DMS53 treated with DMSO at 0.1 percent for 48 hours (cell line): ENCODE data around the gene SNX32.
A peak's percentile ranks its signal among the peaks of the same experiment; 100 is the strongest.

Source experiments
- DNase-seq: peaks from one replicate; lab custom pipeline; 2025; ENCODE audit not compliant: unreplicated experiment; lab: John Stamatoyannopoulos, UW

Gene SNX32

DNA sequence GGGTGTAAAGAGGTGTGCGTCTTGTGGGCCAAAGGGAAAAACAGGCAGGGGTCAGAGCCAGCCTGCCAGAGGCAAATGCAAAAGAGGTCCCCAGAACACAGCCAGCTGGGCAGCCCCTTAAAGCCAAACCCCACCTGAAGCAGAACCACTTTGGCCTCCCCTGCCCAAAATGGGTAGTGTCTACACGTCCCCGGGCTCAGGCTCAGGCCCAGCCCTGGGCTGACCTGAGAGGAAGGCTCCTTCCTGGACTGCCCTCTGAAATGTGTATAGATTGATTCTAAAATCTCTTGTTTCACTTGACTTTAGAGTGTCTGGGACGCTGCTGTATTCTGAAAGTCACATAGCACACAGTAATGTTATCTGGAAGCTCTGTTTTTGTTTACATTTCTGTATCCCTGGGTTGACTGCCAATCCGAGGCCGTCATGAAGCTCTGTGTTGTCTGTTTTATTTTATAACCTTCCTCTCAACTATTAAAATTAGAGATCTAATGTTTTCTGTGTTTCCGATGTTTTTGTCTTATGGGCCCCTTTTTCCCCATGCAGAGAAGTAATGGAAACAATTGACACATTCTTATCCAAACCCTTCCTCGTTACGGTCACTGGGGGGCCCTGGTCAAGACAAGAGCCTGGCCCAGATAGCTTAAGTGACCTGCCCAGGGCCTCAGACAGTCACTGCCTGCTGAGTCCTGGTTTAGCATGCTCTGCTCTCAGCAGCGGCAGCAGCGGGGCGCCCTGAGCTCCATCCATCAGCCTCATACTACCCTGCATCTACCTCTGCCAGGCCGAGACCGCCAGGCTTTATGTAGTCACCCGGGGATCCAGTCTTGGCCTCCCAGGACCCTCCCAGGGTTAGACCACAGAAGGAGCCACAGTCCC, 36.8 kb upstream of the SNX32 start:
- DNase-seq: no peak

DNA sequence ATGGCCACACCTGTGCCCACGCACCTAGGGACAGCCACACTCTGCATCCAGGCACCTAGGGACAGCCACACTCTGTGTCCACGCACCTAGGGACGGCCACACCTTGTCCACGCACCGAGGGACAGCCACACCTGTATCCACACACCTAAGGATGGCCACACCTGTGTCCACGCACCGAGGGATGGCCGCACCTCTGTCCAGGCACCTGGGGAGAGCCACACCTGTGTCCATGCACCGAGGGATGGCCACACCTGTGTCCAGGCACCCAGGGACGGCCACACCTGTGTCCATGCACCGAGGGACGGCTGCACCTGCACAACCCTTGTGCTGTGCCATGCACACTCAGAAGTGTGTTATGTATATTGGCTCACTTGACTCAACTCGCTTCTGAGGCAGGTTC, 36.1 kb upstream of the SNX32 start:
- no peak for DNase-seq

DNA sequence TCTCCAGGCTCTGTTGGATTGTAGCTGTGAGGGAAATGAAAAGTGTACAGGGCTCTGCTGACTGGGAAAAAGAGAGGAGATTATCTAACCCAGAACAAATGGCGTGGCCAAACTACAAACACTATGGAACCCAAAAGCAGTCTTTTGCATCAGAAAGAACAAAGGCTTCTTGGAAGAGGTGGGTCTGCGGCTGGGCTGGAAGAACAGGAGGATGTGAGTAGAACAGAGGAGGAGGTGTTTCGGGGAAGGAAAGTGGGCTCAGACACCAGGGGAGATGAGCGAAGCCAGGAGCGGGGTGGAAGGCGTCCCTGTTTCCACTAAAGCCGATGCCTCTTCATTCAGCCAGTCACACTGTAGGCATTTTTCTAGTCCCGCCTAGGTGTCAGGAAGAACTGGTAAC, 34.9 kb upstream of the SNX32 start:
- DNase-seq: no peak

DNA sequence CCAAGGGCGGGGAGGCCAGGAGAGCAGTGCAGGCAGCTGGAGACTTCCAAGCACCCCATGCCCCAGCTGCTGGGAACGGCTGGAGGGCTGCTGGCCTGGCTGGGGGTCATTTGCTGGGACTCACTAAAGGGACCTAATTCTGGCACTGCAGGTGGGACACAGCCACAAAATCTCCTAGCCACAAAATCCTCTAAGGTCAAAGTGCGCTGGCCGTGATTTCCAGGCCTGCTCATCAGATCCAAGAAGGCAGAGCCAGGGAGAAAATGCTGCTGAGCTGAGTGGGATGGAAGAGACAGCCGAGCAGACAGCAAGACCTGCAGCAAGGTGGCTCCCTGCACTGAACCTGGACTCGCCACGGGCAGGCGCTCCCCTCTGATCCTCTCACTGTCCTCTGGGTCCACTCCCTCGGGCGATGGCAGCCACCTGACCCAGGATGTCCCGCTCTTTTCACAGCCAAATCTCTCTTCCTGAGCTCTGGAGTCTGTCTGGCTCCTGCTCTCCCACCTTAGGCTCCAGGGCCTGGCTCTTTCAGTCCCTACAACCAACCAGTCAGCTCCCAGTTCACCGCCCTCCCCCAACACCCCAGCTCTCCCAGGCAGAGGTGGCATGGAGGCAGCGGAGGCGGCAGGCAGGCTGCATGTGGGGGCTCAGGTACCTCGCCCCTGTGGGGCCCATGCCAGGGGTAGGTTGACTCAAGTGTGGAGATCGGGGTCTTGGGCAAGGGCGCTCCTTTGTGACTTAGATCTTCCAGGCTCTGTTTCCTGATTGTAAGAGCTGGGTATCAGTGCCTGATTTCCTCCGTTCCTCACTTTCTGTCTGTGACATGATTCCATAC, 32.4 kb upstream of the SNX32 start:
- no peak for DNase-seq

DNA sequence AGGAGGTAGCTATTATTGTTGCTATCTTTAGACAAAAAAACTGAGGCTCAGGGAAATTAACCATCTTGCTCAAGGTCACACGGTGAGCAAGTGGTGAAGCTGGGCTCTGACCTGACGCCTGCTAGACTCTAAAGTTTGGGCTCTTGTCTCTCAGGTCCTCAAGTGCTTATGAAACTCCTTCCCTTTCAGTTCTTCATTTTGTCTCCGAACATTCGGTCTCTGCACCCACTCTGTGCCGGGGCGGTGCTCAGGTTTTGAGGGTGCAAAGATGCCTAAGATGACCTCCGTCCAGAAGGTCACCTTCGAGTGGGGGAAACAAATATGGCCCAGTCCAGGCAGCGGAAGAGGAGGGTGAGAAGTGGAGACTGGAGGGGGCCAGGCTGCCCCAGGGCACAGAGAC, 30.9 kb upstream of the SNX32 start:
- DNase-seq: no peak

DNA sequence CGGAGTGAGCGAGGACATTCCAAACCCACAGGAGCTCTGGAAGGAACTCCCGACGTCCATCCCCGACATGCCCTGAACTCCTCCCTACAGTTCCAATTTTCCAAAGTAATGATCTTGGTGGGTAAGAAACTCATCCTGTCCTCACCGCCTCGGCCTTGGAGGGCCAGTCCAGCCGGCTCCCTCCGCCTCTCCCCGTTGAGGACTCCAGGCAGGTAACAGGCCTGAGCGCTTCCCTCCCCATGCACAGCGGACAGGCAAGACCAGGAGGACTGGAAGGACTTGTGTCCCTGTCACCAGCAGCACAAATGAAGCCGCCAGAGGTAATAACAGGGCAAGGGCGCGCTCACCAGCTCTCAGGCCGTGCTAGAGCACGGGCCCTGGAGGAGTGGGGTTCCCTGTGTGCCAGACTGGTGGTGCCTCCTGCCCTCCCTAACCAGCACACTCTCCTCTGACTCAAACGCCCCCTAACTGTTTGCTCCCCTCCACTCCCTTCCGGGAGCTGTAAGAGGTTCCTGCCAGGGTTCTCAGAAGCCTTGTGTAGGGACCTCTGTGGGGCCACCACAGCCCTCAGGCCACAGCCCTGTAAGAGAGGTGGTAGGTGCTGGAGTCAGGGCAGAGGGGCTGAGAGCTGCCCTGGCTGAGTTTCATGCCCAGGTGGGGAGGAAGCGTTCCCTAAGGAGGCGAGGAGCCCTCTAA, 29.8 kb upstream of the SNX32 start:
- no peak for DNase-seq

DNA sequence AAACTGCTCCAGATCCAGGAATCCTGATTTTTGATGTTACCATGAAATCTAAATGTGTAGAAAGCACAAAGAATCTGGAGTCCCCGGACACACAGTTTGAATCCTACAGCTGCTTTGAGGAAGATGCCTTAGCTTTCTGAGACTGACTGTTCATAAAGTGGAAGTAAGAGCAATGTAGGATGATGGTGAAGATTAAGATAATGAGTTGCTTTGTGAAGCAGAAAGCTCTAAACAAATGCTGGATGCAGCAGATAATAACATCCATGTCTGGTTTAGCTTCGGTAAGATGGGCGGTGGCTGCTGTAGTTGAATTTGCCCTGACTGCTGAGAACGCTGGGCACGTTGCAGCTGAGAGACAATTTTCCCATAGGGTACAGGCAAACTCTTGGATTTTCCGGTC, 26.8 kb upstream of the SNX32 start:
- no peak for DNase-seq

DNA sequence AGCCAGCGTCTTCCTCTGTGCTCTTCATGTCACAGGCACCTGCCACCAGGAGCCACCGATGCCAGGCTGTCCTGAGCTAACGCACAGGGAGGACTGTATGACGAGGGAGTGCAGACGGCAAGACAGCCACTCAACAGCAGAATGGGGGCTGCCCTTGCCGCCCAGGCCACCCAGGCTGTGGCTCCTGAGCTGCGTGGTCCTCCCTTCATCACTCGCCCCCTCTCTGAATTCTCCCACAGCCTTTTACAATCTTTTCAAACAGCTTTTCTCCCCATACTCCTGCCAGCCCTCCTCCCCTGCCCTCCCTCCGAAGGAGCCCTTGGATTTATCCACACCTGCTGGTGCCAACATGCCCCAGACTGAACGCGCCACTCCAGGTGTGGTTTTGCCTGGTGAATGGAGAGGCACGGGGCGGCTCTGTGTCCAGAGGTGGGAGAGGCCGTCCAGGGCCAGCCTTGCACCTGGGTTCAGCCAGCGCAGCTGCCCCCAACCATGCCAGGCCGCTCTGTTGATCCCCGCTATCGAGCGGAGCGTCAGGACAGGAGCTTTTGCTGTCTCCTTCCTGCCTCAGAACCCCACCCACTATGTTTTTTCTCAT, 24.9 kb upstream of the SNX32 start:
- DNase-seq: no peak

DNA sequence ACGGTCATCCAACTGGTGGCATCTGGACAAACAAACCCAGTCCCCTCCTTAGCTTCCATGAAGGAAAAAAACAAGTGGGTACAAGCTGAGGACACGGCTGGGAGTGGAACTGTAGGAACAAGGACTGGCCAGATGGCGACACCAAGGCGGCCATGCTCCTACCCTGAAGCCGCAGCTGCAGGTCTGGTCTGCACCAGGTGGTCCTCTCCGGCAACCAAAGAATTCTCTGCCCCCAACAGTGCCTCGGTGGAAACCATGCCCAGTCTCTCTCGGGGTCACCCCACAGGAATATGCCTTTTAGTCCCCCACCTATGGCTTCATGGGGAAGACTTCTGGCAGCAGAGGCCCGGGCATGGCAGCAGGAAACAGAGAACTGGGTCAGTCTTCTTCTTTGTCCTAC, 24.3 kb upstream of the SNX32 start:
- no peak for DNase-seq

DNA sequence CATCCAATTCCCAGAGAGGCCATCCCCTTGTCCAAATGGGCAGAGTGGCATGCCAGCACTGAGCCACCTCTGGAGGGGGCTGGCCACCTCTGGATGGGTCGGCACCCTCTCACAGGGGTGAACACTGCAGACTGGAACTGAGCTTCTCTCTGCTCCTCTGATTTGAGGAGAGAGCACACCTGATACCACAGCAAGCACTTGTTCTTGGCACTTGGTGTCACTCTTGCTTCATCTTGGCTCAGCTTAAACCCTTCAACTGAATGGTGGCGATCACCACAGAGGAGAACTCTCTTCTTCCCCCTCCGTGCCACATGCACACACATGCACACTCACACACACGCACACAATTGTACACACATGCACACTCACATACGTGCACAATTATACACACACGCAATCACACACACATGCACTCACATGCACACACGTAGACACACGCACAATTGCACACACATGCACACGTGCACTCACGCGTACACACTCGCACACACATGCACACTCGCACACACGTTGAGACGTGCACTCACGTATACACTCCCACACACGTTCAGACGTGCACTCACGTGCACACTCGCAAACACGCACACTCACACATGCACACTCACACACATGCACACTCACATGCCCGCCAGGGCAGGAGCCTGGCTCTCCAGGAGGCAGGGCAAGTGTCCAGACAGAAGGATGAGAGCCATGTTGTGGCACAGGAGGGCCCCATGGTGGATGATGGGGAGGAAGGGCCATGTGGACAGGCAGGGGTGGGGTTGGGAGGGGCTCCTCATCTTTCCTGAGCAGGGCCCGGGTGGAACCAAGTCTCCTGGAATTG, 23.5 kb upstream of the SNX32 start:
- no peak for DNase-seq

DNA sequence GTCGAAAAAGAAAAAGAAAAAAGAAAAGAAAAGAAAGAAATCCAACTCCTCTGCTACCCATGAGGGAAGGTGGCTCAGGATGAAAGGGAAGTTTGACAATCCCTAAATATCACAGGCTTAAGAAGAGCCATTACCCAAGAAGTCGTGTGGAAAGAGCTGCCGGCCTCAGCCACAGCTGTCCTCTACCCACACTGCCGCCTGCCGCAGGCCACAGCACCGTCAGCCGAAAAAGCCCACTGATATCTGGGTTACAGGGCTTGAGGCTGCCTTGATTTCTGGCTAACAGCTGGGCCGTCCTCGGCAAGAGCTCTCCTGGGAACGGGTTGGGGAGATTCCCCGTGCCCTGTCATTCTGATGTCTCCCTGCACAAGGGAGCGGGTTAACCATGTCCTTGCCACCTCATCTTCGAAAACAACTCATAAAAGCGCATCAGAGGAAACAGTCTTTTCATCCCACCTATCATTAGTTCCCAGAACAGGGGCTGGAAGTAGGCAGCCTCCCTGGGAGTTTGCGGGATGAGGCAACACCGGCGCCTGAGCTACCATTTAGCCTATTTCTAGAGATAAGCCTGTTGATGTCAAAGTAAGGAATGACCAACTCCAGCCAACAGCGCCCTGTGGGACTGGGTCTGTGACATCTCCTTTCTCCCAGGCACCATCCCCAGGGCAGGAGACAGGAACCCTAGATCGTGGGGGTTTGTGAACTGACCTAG, 21.8 kb upstream of the SNX32 start:
- no peak for DNase-seq

DNA sequence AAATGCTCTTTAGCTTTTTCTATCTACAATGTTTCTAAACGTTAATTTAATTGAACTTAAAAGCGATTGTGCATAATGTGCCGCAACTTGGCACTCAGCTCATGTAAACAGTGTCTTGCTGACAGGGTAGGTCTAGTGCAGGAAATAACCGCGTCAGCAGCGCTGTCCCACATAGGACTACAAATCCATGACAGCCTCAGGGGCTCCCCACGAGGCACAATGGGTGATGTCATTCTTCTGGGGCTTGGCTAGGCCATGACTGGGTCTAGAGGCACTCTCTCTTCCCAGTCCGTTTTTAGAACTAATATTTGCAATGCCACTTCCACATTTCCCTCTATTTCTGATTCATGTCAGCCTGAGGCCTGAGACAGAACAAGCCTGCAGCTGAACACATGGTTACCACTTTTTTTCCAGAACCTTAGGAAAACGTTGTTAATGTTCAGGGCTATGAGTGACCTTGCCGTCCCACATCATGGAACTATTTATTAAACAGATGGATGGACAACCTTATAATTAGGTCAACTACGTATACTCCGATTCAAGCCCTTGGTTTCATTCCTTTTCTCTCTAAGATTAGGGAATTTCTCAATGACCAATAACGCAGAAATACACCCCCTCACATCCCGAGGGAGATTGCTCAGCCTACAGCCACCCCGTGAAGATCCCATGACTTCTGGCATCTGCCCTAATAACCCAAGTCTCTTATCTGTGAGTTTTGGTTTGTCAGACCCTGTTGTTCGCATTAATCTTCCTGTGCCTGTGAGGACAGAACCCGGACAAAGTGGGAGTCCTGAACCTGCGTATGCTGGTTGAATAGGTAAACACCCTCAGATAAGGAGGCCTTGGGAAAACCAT, 19.4 kb upstream of the SNX32 start:
- DNase-seq: no peak

DNA sequence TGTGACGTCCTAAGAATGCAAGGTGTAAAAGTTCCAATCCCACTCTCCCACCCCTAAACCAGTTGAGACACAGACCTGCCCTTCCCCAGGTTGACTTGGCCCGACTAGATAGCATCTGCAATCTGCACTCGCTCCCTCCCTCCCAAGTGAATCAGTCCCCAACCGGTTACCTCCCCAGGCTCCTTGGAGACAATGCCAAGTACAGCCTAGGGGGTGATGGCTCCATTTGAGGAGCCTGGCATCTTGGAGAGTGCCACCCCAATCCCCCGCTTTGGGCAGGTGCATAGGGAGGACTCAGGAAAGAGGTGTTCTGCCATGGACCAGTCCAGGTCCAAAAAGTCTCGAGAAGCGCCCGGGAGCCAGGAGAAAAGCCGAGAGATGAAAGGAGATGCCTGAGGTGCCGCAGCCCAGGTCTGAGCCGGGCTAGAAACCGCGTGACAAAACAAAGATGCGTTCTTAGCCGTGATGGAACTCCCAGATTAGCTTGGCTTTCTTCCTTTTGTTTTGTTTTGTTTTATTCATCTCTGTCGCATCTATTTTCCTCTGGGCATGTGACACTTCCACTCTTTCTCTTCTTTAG, 18.7 kb upstream of the SNX32 start:
- DNase-seq: no peak

DNA sequence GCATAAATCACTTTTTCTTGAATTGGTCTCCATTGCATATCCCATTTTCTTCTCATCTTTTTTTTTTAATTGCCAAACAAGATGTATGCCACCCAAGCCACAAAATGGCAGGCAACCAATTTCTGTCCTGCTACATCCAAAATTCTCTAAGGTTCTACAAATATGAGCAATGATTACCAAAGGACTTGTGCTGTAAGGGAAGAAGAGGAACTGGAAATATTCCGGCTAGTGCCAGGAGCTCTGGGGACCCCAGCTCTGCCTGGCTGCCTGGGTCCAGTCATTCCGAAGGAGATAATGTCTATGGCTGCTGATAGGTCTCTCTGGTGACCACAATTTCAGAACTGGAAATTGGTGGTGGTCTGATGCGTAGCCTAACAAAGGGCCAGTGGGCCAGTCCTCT, 17.1 kb upstream of the SNX32 start:
- DNase-seq: no peak

DNA sequence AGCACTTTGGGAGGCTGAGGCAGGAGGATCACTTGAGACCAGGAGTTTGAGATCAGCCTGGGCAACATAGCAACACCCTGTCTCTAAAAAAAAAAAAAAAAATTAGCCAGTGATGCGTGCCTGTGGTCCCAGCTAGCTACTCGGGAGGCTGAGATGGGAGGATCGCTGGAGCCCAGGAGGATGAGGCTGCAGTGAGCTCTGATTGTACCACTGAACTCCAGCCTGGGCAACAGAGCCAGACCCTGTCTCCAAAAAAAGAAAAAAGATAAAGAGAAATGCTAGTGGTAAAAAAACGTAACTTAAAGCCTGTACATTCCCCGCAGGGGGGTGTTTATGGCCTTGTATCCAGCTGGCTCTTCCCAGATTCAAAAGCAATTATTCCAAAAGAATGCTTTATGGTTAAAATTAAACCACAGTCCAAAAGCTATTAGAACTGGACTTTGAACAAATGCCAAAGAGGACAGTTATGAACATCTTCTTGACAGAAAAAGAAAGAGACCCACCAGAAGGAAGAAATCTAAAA, 16.4 kb upstream of the SNX32 start:
- DNase-seq: no peak

DNA sequence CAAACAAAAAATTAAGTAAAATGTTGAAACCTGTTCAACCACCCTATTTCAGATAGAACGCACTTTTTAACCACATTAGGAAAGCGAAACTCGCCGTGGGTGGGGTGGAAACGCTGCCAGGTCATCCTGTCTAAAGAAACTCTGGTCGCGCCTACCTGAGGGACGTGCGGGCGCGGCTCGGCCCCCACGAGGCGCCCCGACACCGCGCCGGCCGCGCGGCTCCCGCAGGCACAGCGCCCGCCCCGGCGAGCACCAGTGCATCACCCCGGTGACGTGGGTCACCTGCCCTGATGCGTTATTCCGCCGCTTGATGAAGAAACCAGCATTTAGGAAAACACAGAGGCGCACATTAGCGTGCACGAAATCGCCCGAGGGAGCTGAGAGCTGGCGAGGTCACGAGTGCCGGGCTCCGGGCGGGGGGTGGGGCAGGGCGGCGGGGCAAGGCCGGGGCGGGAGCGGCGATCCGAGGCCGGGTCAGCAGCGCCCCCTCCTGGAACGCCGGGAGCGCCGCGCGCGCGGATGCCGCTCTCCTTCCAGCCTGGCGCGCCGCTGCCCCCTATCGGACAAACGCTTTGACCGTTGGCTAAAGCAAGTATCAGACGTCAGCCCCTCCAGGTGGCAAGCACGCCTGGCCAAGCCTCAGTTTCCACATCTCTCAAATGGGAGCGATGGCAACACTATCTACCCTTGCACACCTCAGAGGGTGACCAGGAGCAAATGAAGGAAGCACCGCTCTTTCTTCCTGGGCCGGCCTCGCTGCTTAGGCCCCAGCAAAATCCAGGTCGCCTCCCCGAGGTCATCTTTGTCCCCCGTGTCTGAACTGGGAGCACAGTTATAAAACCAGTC, 15.7 kb upstream of the SNX32 start:
- DNase-seq: peak; percentile 73

DNA sequence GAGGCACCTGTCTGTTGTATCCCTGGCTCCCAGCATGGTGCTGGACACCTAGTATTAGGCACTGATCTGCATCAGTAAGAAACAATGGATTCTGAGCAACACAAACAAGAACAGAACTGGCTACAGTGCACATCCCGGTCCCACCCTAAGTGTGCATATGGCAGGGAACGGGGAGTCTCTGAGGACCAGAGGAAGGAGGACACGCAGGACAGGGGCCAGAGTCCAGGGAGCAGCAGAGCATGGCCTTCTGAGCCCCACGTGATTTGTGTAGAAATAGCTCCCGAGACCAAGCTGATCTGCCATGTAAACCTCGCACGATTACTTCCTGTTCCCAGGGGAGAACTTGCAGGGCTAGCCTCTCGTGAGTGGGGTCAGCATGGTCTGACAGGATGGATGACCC, 12.7 kb upstream of the SNX32 start:
- DNase-seq: no peak
